Measurements from ENCODE around the gene EPC1.

DNA sequence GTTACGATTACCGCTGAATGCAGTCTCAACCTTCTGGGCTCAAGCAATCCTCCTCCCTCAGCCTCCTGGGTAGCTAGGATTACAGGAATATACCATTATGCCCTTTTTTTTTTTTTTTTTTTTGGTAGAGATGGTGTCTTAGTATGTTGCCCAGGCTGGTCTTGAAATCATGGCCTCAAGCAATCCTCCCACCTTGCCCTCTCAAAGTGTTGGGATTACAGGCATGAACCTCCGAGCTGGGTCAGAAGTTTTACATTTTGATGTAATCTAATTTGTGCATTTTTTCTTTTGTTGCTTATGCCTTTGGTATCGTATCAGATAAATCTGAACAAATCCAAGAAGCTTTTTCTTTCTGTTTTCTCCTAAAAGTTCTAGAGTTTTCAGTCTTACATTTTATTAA lies 87.4 kb downstream of the EPC1 start:
- TF ChIP-seq, protein P1, sequence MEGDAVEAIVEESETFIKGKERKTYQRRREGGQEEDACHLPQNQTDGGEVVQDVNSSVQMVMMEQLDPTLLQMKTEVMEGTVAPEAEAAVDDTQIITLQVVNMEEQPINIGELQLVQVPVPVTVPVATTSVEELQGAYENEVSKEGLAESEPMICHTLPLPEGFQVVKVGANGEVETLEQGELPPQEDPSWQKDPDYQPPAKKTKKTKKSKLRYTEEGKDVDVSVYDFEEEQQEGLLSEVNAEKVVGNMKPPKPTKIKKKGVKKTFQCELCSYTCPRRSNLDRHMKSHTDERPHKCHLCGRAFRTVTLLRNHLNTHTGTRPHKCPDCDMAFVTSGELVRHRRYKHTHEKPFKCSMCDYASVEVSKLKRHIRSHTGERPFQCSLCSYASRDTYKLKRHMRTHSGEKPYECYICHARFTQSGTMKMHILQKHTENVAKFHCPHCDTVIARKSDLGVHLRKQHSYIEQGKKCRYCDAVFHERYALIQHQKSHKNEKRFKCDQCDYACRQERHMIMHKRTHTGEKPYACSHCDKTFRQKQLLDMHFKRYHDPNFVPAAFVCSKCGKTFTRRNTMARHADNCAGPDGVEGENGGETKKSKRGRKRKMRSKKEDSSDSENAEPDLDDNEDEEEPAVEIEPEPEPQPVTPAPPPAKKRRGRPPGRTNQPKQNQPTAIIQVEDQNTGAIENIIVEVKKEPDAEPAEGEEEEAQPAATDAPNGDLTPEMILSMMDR (IDR thresholded peaks at IDR 0.05) = no peak
- TF ChIP-seq SMC3 (IDR thresholded peaks at IDR 0.05) (no peak), ESRRA (IDR thresholded peaks at IDR 0.05; ENCODE audit: borderline replicate concordance, low read length) (no peak), RAD21 (conservative IDR thresholded peaks at IDR 0.05 in 1 of 2, IDR thresholded peaks at IDR 0.05 in 1 of 2) (no peak), TFCP2L1 (CRISPR knock-in tag; IDR thresholded peaks at IDR 0.05) (no peak), MAFK (IDR thresholded peaks at IDR 0.05; ENCODE audit: partially characterized antibody) (no peak), CHD2 (IDR thresholded peaks at IDR 0.05; ENCODE audit: low read length, partially characterized antibody) (no peak), CEBPB (IDR thresholded peaks at IDR 0.05) (no peak), JUNB (IDR thresholded peaks at IDR 0.05) (no peak), POLR2A (IDR thresholded peaks at IDR 0.05; ENCODE audit: low read length) (no peak), POLR2AphosphoS2 (conservative IDR thresholded peaks at IDR 0.05; ENCODE audit: low read length) (no peak)
- TF ChIP-seq, protein P2, sequence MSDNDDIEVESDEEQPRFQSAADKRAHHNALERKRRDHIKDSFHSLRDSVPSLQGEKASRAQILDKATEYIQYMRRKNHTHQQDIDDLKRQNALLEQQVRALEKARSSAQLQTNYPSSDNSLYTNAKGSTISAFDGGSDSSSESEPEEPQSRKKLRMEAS (IDR thresholded peaks at IDR 0.05) = no peak
- TF ChIP-seq, protein P3, sequence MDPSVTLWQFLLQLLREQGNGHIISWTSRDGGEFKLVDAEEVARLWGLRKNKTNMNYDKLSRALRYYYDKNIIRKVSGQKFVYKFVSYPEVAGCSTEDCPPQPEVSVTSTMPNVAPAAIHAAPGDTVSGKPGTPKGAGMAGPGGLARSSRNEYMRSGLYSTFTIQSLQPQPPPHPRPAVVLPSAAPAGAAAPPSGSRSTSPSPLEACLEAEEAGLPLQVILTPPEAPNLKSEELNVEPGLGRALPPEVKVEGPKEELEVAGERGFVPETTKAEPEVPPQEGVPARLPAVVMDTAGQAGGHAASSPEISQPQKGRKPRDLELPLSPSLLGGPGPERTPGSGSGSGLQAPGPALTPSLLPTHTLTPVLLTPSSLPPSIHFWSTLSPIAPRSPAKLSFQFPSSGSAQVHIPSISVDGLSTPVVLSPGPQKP (IDR thresholded peaks at IDR 0.05; ENCODE audit: low read depth, low read length) = no peak

Data from A549 (cell line).